Measurements from ENCODE around the gene RNF2.
"Not testable (repeated sequence)": the region's sequence is repeated elsewhere in the genome, so short reads cannot be mapped to it uniquely, and the experiment has no call there.

The RNF2 gene

DNA sequence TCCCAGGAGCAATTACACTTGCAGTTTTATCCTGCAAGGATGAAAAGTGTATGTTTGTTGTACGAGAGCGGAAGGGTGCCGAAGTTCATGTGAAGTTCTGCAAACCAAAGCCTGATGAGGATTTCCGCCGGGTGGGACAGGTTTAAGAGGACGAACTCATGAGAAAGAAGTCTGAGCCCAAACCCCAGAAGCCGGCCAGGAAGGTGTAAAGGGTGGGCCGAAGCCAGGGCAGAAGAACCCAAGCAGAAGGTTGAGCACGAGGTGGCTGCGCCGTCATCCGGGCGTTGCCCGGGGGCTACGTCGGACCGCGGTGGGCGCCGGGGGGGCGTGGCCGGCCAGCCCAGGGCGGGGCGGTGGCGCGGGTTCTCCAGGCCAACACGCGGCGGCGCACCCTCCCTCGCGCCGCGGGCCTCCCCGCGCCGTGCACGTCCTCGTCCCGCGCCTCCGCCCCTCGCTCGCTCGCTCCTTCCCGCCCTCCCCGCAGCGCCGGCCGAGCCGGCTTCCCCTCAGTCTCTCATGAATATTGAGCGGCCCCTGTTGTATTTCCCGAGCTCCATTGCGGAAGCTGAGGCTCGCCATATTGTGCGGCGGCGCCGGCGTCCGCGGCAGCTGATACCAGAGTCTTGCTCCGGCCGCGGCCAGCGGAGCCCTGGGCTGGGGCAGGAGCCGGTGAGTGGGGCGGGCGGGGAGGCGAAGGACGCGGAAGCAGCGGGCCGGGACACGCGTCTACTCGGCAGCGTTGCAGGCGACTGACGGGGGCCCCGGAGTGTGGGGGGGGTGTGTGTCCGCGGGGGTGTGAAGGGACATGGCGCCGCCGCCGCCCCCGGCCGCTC is at the start of gene RNF2:
RNF2 (plus strand) TSS at position 578 of the 833 bp plus-strand sequence. CDS start 41,996 bp downstream, outside the sequence.
- peak; percentile 82 for DNase-seq

DNA sequence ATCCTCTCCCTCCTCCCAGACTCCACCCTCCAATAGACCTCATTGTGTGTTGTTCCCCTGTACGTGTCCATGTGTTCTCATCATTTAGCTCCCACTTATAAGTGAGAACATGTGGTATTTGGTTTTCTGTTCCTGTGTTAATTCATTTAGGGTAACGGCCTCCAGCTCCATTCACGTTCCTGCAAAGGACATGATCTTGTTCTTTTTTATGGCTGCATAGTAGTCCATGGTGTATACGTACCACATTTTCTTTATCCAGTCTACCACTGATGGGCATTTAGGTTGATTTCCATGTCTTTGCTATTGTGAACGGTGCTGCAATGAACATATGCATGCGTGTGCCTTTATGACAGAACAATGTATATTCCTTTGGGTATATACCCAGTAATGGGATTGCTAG is 45.4 kb upstream of the RNF2 start:
- DNase-seq = not testable (repeated sequence)

GRCh38 chr1:185001312-185001880 is 44.0 kb upstream of the RNF2 start:
- not testable (repeated sequence) for DNase-seq

DNA sequence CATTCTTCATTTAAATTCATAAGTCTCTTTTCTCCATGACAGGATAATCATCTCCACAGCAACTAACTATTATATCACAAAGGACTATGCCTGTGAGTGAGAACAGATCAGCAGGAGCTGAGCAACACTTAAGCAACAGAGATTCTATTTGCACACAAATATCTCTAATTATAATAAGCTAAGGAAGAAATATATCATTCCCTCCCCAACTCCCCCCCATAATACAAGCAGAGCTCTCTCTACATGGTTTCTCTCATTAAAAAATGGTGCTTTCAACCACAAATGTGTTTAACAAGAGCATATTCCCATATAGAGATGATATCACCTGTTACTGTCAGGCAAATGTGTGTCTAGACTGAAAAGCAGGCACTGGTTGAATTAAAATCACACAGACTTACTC is 36.5 kb upstream of the RNF2 start:
- no peak for DNase-seq

- no peak for DNase-seq
Measured at GRCh38 chr1:185010361-185010760, 35.0 kb upstream of the RNF2 start.

DNA sequence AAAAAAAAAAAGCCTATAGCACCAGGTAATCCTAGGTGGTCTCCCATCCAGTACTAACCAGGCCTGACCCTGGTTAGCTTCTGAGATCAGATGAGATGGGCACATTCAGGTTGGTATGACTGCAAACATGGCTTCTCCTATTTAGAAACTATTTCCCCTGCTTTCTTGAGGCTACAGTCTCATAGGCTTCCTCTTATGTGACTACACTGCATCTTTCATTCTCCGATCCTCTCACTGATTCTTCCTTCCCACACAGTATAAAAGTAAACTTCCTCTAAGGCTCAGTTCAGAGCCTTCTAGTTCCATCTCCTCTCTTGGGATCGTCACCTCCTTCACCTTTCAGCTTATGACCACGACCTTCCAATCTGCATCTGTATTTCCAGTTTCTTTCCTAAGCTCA is 30.4 kb upstream of the RNF2 start:
- DNase-seq = no peak

- no peak for DNase-seq
Measured at GRCh38 chr1:185015631-185016030, 29.7 kb upstream of the RNF2 start.

DNA sequence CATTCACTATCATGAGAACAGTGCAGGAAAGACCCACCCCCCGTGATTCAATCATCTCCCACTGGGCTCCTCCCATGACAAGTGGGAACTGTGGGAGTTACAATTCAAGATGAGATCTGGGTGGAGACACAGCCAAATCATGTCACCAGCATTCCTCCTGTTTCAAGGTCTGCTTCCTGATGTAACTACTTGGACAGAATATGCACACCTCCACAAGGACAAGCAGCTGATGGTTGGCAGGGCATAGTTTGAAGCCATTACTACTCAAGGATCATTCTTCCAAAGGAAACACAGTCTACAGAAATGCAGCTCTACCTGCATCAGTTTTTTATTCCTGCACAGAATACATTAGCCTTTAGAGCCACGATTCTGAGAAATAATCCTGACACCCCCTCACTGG is 28.5 kb upstream of the RNF2 start:
- peak; percentile 29 for DNase-seq

DNA sequence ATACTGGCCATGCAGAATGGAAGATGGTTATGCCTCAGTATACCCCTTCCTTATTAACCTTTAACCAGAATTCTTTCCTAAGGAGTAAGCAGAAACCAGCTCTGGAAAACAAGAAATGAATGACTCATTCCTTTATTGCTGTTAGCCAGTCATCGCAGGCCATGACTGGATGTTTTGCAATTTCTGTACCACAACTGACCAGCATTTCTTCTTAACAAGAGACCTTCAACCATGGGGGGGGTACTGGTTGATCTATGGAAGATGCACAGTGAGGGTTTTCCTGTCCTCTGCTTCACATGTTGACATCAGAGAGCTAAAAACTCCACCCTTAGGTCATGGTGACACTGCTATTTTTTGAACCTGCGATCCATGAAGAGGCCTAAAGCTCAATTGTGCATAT is 28.0 kb upstream of the RNF2 start:
- peak; percentile 32 for DNase-seq

DNA sequence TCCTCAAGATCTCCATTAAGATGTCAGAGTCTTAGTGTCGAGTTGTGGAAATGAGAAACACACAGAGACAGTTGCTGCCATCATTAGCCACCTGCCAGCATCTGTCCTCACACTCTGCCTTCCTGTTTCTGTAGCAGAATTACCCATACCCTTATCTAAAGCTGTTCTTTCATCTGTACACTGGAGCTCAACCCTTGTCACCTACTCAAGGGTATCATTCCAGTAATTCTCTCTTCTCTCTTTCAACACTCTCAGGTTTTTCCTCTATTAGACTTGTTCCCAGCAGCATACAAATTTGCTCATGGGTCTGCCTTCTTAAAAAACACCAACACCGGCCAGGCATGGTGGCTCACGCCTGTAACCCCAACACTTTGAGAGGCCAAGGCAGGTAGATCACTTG is 27.4 kb upstream of the RNF2 start:
- no peak for DNase-seq

- no peak for DNase-seq
Measured at GRCh38 chr1:185027252-185027882, 18.0 kb upstream of the RNF2 start.

DNA sequence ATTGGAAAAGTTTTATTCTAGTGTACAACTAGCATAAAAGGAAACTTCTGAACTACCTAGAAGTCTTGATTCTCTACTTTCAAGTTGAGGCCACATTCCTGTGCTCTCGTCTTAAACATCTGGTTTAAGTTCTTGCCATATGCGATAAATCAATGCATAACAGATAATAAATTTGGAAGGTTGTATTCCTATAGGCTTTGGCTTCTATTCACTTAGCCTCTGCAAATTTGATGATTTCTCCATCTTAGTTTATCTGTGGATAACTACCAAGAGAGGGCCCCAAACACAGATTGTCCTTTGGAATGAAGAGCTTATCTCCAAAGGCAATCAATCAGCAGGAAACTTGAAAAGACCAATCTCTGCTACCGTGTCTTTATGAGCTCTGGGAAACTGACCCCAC is 11.7 kb upstream of the RNF2 start:
- no peak for DNase-seq

DNA sequence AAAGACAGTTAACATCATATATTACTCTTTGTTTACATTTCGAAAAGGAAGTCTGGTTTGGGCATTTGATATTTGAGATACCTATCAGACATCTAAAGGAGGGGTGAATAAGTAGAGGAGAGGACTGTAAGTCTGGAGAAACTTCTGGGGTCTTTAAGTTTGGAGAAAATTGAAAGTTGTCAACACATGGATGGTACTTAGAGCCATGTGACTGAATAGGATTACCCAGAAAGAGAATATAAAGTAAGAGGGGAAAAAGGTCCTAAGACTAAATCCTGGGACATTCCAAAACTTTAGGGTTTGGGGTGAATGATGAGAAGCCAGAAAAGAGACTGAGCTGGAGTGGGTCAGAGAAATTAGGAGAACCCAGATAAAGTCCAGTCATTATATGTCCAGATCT is 10.1 kb upstream of the RNF2 start:
- DNase-seq = no peak

- no peak for DNase-seq
Measured at GRCh38 chr1:185038813-185039376, 6.5 kb upstream of the RNF2 start.

- no peak for DNase-seq
Measured at GRCh38 chr1:185039726-185040407, 5.5 kb upstream of the RNF2 start.

GRCh38 chr1:185040408-185040735 is 5.0 kb upstream of the RNF2 start:
- no peak for DNase-seq

DNA sequence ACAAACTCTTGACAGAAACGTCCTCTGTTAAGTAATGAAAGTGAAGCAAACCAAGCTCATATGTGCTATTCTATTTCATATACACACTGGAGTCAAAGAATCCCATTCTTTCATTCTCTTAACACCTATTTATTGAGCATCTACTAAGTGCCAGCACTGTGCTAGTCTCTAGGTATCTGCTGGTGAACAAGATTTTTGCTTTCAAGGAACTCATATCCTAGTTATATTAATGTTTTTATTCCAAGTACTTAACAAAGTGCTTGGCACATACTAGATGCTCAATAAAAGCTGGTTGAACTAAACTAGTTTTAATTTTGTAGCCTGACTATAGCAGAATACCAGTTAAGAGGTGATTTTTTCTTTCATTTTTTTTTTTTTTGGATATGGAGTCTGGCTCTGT is 3.6 kb upstream of the RNF2 start:
- no peak for DNase-seq

DNA sequence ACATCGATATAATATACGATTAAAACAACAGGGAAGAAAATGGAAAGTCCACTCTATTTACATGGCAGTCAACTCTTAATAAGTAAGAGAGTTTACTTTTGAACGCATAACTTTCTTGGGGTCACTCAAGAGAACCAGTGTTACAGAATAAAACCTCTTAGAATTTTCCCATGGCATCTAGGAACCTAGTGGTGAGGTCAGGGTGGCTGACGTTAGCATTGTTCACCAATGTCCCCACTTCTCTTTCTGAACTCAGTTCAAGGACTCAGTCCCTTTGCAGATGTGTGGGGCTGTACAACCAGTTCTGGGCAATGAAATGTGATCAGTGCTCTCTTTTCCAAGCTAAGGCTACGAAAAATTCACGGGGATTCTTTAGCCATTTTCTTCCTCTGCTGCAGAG is 2.6 kb upstream of the RNF2 start:
- DNase-seq = no peak

DNA sequence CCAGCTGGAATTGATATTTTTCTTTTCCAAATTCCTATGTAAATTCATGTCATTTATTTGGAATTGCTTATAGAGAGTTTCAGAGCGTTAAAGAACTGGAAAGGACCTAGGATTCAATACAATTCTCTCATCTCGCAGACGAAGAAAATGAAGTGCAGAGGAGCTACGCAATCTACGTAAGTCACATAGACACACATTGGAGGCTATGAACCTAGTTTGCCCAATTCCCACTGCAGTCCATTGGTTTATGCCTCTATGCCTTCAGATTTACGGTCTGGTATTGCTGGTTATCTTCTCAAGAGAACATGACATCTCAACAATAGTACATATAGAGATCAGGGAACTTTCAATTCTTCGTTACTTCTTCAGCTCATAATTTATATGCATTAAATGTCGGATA is 971 bp upstream of the RNF2 start:
- no peak for DNase-seq

DNA sequence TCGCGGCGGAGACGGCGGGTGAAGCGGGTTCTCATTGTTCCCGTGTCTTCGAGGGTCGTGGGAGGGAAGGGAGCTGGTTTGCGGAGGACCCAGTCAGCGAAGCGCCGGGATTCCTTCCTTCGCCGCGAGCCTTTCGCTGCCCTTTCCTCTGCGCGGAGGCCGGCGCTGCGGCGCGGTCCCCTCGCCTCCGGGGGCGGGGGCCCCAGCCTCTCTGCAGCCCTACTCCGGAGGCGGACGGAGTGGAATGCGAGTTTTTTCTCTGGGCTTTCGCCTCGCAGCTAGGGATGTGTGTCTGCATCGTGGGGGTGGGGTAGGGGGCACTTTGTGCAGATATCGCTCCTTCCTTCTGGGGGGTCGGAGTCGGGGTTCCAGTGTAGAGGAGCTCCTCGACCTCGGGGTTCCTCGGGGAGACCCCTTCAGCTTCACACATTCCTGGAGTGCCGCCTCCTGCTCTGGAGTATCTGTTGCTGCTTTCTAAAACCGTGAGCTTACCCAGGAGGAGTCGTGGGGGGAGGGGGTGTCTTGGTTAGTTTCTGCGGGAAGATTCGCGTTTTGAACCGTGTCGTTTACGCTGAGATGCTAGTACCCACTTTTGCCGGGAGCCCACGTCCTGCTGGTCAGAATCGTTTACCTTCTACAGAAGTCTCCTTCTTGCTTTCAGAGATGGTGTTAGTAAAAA is 595 bp downstream of the RNF2 start:
- peak; percentile 9 for DNase-seq

DNA sequence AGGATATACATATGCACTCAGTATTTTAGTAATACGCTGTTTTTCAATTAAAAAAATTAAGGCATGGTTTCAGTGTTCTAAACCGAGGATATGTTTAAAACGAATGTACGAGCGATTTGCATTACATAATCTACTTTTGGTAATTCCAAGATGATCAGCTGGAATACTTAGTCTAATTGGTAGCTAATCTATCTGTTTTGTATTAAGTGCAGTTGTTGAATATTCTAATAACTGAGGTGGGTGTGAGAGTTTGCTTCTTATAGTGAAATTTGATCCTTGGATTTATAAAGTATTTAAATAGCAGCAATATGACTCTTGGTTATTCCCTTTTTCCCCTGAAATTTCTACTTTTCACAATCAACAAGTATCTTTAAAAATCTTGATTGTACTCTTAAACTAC is 1.3 kb downstream of the RNF2 start:
- no peak for DNase-seq

GRCh38 chr1:185049670-185050069 is 4.3 kb downstream of the RNF2 start:
- no peak for DNase-seq

Data from T1000 (cell line).